HG02642 (cell line): ENCODE results near the gene TTR.

Experiments
- ATAC-seq: cut with Tn5 transposase; IDR thresholded peaks from one replicate; pipeline ENCODE4 v1.9.1; 2021; ENCODE audit warnings: mild to moderate bottlenecking; ENCODE audit not compliant: unreplicated experiment, poor library complexity

TTR gene

DNA sequence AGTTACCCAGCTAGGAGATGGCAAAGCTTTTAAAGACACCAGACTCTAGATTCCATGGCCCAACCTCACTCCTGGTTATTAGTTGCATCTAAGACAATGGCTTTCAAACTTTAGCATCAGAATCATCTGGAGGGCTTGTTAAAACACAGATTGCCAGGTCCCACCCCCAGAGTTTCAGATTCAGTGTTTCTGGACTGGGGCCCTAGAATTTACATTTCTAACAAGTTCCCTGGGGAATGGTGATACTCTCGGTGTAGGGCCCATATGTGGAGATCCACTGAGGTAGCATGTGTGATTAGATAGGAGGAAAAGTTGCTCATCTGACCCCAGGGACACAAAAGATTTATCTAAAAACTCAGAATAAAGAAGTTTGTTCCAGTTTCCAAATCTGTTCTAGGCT is 14.5 kb upstream of the TTR start:
- peak; percentile 44 for ATAC-seq

DNA sequence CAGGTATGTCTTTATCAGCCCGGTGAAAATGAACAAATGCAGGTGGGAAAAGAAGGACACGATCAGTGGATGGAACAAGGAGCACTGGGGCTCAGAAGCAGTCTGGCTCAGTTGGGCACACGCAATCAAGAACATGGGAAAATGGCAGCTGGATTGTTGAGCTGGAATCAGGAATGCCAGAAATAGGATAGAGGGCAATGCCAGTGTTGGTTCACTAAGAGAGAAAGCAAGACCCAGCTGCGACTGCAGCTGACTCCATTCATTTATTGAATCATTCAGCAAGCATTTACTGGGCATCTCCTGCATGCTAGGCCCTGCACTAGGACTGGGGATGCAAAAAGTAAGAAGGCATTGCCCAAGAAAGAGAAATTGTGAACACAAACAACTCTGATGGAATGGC is 13.6 kb upstream of the TTR start:
- ATAC-seq = no peak

DNA sequence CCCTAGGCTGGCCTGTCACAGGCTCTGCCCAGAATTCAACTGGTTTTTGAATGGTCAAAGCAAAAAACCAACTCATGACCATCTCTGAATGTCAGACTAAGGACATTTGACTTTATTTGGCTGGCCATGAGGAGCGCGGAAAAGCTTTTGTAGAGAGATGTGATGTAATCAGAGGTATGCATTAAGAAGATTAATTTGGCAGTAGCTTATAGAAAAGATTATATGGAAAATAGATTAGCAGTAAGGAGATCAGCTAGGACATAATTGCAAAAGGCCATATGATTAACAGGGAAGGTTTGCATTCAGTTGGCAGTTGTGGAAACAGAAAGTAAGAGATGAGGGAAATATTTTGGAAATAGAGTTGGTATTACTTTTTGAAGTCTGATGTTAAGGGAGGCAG is 12.3 kb upstream of the TTR start:
- no peak for ATAC-seq

DNA sequence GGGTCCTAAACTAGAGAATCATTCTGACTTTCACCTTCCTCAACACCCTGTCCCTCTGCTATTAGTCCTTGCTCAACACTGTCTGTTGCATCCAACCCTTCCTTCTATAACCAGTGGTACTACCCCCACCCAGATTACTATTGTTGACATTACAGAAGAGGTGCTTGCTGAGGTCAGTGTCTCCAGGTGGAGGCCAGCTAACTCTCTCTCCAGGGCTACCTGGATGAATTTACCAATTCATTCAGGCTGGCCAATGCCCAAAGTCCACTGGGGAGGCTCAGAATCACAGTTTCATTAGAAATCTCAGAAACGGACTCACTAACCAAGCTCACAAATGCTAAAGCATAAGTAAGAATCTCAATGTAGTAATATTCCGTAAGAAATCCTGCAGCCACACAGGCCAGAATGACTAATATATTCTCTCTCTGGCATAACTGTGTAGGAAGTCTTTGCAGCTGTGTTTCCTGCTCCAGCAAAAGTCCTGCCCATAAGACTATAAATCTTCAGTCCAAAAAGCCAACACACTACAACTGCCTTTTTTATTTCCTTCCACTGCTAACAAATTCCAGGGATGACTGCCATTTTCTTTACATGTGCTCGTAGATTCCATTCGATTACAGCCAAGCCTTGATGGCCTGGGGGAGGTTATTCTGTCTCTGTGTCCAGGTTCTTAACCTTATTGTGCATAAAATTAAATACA is 10.0 kb upstream of the TTR start:
- ATAC-seq = no peak

DNA sequence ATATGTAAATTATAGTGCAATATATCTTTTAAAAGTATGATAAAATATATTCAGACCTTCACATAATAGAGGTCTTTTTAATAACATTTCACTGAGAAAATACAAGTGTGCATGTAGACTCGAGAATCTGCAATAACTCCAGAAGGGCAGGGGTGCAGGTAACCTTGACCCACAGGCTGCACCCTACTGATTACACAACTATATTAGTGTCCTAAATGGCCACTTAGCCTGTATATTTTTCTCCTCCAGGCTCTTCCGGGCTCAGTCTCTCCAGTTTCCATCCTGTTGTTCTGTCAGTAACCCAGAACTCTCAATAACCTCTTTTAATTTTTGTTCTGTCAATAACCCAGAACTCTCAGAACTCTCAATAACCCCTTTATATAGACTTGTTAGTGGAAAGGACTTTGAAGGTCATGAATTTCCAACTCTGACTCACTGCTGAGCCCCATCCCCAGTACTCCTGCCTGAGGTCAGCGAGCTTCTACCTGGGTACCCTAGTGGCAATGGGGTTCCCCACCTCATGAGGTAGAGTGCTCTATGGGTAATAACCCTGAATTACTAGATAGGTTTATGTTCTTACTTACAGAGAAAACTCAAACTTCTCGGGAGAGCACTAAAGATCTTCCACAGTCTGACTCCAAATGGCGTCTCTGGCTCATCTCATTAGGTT is 8.4 kb upstream of the TTR start:
- ATAC-seq = no peak

DNA sequence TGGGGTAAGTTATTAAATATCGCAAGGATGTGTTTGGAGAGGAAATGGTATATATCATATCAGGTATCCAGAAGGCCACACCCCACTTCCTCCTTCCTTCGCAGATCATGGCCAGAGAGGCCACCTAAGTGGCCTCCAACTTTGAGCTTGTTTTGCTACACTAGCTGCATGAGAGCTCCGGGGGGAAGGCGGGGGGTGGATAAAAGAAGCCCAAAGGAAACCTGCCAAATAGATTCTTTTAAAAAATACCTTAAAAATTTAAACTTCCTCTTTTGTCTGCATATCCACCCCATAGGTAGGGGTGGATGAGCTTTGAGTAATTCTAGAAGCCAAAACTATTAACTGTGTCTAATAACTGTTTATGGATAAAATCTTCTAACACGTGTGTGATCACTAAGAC is 5.7 kb upstream of the TTR start:
- no peak for ATAC-seq

DNA sequence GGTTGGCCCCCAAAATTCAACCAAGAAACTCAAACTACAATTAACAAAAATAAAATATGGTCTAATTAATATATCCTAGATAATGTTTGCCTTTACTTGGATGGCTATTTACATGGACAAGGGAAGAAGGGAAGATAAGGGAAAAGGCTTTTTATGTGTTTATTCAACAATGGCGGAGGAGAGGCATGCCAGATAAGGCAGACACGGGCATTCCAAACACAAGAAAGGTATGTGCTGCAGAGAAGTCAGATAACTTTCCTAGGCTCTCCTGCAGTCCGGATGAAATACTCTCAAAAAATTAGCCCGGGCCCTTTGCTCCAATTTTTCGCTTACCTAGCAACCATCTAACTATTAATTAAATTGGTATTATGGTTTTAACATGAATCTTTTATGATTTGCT is 5.1 kb upstream of the TTR start:
- no peak for ATAC-seq

DNA sequence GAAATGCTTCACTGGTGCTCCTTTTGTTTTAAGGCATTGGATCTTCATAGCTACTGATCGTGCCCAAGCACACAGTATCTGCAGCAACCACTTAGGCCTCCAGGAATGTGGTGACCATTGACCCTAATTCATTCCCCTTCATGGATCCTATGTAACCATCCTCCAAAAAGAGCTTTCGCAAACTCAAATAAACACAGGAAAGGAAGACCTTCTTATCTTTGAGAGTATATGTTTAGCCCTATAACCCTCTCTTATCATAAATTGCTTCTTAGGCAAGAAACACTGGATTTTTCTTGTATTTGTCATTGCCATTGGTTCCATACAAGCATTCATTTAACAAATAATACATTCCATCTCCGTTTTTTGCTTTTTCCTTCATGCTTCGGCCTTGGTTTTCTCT is 4.1 kb upstream of the TTR start:
- ATAC-seq = no peak

DNA sequence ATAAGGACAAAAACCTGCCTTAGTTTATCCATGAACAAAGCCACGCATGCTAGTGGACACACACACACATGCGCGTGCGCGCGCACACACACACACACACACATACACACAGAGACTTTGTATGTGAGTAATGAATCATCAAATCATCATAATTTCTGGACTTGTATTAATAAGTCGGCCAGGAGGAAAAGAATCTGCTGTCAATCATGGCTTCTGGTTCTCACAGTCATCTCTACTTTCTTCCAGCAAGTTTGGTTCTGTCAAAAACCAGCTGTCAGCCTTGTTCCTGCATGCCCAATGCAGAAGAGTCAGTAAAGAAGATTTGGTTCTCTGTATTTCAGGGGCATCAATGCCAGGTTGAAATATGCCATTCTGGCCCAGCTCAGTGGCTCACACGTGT is 1.1 kb upstream of the TTR start:
- ATAC-seq = no peak

DNA sequence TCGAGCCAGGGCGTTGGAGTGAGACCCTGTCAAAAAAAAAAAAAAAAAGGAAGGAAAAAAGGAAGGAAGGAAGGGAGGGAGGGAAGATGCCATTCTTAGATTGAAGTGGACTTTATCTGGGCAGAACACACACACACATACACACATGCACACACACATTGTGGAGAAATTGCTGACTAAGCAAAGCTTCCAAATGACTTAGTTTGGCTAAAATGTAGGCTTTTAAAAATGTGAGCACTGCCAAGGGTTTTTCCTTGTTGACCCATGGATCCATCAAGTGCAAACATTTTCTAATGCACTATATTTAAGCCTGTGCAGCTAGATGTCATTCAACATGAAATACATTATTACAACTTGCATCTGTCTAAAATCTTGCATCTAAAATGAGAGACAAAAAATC is 564 bp upstream of the TTR start:
- no peak for ATAC-seq

DNA sequence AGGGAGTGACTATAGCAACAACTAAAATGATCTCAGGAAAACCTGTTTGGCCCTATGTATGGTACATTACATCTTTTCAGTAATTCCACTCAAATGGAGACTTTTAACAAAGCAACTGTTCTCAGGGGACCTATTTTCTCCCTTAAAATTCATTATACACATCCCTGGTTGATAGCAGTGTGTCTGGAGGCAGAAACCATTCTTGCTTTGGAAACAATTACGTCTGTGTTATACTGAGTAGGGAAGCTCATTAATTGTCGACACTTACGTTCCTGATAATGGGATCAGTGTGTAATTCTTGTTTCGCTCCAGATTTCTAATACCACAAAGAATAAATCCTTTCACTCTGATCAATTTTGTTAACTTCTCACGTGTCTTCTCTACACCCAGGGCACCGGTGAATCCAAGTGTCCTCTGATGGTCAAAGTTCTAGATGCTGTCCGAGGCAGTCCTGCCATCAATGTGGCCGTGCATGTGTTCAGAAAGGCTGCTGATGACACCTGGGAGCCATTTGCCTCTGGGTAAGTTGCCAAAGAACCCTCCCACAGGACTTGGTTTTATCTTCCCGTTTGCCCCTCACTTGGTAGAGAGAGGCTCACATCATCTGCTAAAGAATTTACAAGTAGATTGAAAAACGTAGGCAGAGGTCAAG is 955 bp downstream of the TTR start:
- ATAC-seq = no peak

DNA sequence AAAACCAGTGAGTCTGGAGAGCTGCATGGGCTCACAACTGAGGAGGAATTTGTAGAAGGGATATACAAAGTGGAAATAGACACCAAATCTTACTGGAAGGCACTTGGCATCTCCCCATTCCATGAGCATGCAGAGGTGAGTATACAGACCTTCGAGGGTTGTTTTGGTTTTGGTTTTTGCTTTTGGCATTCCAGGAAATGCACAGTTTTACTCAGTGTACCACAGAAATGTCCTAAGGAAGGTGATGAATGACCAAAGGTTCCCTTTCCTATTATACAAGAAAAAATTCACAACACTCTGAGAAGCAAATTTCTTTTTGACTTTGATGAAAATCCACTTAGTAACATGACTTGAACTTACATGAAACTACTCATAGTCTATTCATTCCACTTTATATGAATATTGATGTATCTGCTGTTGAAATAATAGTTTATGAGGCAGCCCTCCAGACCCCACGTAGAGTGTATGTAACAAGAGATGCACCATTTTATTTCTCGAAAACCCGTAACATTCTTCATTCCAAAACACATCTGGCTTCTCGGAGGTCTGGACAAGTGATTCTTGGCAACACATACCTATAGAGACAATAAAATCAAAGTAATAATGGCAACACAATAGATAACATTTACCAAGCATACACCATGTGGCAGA is 3.6 kb downstream of the TTR start:
- no peak for ATAC-seq

DNA sequence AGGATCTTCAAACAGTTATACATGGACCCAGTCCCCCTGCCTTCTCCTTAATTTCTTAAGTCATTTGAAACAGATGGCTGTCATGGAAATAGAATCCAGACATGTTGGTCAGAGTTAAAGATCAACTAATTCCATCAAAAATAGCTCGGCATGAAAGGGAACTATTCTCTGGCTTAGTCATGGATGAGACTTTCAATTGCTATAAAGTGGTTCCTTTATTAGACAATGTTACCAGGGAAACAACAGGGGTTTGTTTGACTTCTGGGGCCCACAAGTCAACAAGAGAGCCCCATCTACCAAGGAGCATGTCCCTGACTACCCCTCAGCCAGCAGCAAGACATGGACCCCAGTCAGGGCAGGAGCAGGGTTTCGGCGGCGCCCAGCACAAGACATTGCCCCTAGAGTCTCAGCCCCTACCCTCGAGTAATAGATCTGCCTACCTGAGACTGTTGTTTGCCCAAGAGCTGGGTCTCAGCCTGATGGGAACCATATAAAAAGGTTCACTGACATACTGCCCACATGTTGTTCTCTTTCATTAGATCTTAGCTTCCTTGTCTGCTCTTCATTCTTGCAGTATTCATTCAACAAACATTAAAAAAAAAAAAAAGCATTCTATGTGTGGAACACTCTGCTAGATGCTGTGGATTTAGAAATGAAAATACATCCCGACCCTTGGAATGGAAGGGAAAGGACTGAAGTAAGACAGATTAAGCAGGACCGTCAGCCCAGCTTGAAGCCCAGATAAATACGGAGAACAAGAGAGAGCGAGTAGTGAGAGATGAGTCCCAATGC is 4.6 kb downstream of the TTR start:
- no peak for ATAC-seq

DNA sequence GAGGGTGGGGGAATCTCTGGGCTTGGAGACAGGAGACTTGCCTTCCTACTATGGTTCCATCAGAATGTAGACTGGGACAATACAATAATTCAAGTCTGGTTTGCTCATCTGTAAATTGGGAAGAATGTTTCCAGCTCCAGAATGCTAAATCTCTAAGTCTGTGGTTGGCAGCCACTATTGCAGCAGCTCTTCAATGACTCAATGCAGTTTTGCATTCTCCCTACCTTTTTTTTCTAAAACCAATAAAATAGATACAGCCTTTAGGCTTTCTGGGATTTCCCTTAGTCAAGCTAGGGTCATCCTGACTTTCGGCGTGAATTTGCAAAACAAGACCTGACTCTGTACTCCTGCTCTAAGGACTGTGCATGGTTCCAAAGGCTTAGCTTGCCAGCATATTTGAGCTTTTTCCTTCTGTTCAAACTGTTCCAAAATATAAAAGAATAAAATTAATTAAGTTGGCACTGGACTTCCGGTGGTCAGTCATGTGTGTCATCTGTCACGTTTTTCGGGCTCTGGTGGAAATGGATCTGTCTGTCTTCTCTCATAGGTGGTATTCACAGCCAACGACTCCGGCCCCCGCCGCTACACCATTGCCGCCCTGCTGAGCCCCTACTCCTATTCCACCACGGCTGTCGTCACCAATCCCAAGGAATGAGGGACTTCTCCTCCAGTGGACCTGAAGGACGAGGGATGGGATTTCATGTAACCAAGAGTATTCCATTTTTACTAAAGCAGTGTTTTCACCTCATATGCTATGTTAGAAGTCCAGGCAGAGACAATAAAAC is 6.5 kb downstream of the TTR start:
- no peak for ATAC-seq

DNA sequence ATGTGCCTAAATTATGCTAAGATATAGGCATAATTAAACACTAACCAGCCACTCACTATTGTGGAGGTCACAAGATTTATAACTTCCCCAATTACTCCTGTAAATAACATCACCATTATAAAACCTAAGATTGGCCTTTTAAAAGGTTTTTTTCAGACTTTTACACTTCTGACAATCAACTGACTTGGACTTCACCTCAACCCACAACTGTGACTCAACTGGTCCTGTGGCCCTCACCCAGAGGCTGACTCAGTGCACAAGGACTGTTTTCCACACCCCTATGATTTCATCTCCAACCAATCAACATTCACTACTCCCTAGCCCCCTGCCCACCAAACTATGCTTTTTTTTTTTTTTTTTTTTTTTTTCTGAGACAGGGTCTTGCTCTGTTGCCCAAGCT is 11.6 kb downstream of the TTR start:
- ATAC-seq = no peak

DNA sequence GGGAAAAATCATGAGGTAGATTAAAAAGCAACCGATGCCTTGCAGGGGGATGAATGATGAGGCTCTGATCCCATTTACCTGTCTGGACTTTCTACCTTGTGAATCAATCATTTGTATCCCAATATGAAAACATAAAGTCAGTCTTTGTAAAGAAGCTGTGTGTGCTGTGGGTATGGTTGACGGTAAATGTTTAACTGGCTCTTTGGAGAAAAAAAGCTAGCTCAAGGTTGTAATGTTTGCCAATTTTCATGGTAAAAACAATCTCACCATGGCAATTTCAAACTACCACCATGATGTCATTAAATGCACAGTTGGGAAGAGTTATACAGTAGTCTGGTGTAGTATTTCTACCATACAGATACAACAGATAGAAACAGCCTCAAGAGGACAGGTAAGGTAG is 14.6 kb downstream of the TTR start:
- ATAC-seq = no peak

DNA sequence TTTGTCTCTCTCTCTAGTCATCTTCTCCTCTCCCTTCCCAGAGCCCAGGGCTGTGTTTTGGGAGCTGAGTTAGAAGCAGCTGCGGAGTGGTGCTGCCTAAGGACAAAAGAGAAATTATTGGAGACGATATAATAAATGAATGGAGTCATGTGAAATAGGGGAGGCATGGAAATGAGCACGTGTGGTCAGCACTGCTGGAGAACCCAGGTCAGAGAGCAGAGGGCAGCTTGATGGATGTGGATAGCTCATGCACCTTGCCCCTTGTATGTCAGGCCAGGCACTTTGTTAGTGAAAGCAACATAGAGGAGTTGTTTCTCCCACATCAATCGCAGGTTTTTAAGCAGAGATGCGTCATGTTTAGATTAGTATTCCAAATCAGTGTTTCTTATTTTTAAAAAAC is 15.7 kb downstream of the TTR start:
- ATAC-seq = no peak

DNA sequence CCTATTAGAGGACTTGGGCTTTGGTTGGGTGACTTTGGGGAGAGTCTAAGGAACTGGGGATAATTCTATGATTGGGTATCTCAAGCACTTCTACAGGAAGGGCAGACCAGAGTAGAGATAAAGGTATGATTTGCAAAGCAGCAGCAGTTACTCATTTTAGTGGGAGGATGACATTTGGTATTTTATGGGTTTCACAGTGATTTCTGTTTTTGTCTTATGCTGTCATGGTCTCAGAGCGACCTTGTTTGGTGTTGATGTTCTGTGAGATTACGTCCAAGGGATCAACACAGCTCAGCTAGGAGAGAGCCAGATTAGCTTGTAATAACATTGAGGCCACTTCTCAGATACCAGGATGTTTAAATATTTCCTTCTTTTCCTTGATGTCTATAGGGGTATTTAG is 18.2 kb downstream of the TTR start:
- no peak for ATAC-seq

DNA sequence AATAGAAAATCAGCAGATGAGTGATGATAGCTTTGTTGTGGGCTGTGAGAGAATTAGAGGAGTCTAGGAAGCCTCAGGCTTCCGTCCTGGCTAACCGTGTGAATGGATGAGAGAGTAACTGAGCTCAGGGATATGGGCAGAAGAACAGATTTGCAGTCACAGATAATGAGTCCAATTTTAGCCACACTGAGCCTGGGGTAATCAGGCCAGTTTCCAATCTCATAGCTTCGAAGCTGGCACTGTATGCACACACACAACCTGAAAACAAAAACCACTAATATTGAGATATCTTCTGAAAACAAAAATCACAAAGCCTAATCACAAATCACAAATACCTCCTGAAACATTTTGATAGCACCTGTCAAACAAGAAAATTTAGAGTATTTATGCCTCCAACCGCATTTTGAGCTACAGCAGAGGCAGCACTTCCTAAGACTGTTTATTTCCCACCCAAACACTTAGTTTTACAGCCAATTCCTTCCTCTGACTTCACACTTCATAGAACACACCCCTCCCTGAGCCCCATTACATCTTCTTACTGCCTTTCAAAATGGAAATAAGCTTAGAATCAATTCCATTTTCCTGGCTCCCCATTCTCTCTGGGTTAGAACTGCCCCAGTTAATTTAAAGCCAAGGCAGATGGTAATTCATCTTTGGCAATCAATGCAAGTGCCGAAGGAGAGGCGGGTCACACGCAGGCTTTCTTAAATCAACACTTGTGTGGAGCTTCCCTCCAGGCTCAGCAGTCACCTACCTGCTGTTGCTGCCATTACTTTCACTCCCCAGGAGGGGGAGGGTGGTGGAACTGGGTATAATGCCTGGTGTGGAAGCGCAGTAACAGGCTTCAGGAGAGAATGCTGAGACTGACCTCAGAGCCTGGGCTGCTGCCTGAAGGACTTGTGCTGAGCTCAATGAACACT is 18.9 kb downstream of the TTR start:
- ATAC-seq = peak; percentile 61
